Measurements from ENCODE around the gene SPATA46. TPM values are rescaled to one million over a fixed set of nuclear protein-coding genes. Genes with fewer than 3 reads are reported as not detected.

Gene SPATA46
- total and polyA plus RNA-seq, 9 of the 15 experiments (the other 6 are each of a cell fraction or from before 2014, with no cell fraction given), result 0.04 to 0.11 TPM; not detected in 7

GRCh38 chr1:162373072-162373427 lies 3.6 kb downstream of the SPATA46 start (continued):
- TF ChIP-seq, protein P1, sequence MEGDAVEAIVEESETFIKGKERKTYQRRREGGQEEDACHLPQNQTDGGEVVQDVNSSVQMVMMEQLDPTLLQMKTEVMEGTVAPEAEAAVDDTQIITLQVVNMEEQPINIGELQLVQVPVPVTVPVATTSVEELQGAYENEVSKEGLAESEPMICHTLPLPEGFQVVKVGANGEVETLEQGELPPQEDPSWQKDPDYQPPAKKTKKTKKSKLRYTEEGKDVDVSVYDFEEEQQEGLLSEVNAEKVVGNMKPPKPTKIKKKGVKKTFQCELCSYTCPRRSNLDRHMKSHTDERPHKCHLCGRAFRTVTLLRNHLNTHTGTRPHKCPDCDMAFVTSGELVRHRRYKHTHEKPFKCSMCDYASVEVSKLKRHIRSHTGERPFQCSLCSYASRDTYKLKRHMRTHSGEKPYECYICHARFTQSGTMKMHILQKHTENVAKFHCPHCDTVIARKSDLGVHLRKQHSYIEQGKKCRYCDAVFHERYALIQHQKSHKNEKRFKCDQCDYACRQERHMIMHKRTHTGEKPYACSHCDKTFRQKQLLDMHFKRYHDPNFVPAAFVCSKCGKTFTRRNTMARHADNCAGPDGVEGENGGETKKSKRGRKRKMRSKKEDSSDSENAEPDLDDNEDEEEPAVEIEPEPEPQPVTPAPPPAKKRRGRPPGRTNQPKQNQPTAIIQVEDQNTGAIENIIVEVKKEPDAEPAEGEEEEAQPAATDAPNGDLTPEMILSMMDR (IDR thresholded peaks at IDR 0.05 in 2 of 3, conservative IDR thresholded peaks at IDR 0.05 in 1 of 3; ENCODE audit: insufficient read depth in 2 of 3, low read depth in 1 of 3, low read length in 3 of 3), result peak in 1 of 3 experiments; percentile 13; a peak in 1 of 6 replicates
- TF ChIP-seq, protein P2, sequence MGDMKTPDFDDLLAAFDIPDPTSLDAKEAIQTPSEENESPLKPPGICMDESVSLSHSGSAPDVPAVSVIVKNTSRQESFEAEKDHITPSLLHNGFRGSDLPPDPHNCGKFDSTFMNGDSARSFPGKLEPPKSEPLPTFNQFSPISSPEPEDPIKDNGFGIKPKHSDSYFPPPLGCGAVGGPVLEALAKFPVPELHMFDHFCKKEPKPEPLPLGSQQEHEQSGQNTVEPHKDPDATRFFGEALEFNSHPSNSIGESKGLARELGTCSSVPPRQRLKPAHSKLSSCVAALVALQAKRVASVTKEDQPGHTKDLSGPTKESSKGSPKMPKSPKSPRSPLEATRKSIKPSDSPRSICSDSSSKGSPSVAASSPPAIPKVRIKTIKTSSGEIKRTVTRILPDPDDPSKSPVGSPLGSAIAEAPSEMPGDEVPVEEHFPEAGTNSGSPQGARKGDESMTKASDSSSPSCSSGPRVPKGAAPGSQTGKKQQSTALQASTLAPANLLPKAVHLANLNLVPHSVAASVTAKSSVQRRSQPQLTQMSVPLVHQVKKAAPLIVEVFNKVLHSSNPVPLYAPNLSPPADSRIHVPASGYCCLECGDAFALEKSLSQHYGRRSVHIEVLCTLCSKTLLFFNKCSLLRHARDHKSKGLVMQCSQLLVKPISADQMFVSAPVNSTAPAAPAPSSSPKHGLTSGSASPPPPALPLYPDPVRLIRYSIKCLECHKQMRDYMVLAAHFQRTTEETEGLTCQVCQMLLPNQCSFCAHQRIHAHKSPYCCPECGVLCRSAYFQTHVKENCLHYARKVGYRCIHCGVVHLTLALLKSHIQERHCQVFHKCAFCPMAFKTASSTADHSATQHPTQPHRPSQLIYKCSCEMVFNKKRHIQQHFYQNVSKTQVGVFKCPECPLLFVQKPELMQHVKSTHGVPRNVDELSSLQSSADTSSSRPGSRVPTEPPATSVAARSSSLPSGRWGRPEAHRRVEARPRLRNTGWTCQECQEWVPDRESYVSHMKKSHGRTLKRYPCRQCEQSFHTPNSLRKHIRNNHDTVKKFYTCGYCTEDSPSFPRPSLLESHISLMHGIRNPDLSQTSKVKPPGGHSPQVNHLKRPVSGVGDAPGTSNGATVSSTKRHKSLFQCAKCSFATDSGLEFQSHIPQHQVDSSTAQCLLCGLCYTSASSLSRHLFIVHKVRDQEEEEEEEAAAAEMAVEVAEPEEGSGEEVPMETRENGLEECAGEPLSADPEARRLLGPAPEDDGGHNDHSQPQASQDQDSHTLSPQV (IDR thresholded peaks at IDR 0.05), result no peak; the same call in 1 of the 2 replicates
- TF ChIP-seq CTBP1 (IDR thresholded peaks at IDR 0.05; ENCODE audit: borderline replicate concordance), result peak; percentile 93; the same call in 1 of the 2 replicates
- peak; percentile 47 to 49; a peak in 2 of 4 replicates for TF ChIP-seq KDM1A (IDR thresholded peaks at IDR 0.05)
- 0 out of 4 replicates have a peak, but pooled peaks of 1 of the 2 experiments have one; percentile 1 for TF ChIP-seq FOXA3 (CRISPR knock-in tag; conservative IDR thresholded peaks at IDR 0.05 in 1 of 2, IDR thresholded peaks at IDR 0.05 in 1 of 2)
- TF ChIP-seq SMARCC2 (IDR thresholded peaks at IDR 0.05; ENCODE audit: low read depth), result 0 out of 2 replicates have a peak, but pooled peaks have one; percentile 19
- TF ChIP-seq, protein P3, sequence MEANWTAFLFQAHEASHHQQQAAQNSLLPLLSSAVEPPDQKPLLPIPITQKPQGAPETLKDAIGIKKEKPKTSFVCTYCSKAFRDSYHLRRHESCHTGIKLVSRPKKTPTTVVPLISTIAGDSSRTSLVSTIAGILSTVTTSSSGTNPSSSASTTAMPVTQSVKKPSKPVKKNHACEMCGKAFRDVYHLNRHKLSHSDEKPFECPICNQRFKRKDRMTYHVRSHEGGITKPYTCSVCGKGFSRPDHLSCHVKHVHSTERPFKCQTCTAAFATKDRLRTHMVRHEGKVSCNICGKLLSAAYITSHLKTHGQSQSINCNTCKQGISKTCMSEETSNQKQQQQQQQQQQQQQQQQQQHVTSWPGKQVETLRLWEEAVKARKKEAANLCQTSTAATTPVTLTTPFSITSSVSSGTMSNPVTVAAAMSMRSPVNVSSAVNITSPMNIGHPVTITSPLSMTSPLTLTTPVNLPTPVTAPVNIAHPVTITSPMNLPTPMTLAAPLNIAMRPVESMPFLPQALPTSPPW (CRISPR knock-in tag; IDR thresholded peaks at IDR 0.05), result peak; percentile 12; the same call in 1 of the 2 replicates
- TF ChIP-seq ZNF589 (CRISPR knock-in tag; IDR thresholded peaks at IDR 0.05; ENCODE audit: low read depth), result peak; percentile 12; the same call in 1 of the 2 replicates
